Activated B cell treated with CpG ODN at 0.5 μM for 24 hours (primary cell): ENCODE data around the gene WFDC9. TPM values are rescaled to one million over a fixed set of nuclear protein-coding genes. Genes with fewer than 3 reads are reported as not detected.

Experiments
- ATAC-seq: fragments of 200-7000 bp; cut with Tn5 transposase; one replicate; pipeline ENCODE4 v1.10.0; 2021; ENCODE audit warnings: low read depth, mild to moderate bottlenecking, moderate library complexity
- CTCF ChIA-PET: fragments of 350-600 bp; sonication (Branson Sonifier 250); formaldehyde crosslinking; loops from one replicate; lab custom pipeline; 2021; ENCODE audit warnings: antibody characterized with exemption; lab: Charles Lee
- POLR2A ChIA-PET: fragments of 350-600 bp; sonication (Branson Sonifier 250); formaldehyde crosslinking; loops from one replicate; lab custom pipeline; 2021; ENCODE audit warnings: antibody characterized with exemption; lab: Charles Lee
- DNase-seq: peaks from one replicate; pipeline ENCODE4 v3.0.0; 2022
- H3K27ac Mint-ChIP-seq: one replicate; pipeline ENCODE4 v1.8.0; 2020; ENCODE audit warnings: mixed read lengths
- H3K27me3 Mint-ChIP-seq: one replicate; pipeline ENCODE4 v1.8.0; 2021; ENCODE audit warnings: mixed read lengths
- H3K36me3 Mint-ChIP-seq: one replicate; pipeline ENCODE4 v1.8.0; 2021; ENCODE audit warnings: low read depth, mixed read lengths
- H3K4me1 Mint-ChIP-seq: one replicate; pipeline ENCODE4 v1.8.0; 2021; ENCODE audit warnings: mixed read lengths
- H3K4me3 Mint-ChIP-seq: one replicate; pipeline ENCODE4 v1.8.0; 2020; ENCODE audit warnings: mild to moderate bottlenecking, mixed read lengths
- H3K9me3 Mint-ChIP-seq: one replicate; pipeline ENCODE4 v1.8.0; 2020; ENCODE audit warnings: mixed read lengths
- intact Hi-C: fragments of 100-400 bp; cut with micrococcal nuclease; formaldehyde crosslinking; loops from one replicate; pipeline ENCODE4 v1.15.1; 2024
- total RNA-seq: library from RNA; stranded (reverse); gene quantifications from 2 replicates; pipeline ENCODE4 v1.2.3, GENCODE V29; 2022
- TF ChIP-seq, protein P1 (sequence below): fragments of 200-600 bp; IDR thresholded peaks from one replicate; pipeline ENCODE4 v1.8.0; 2022; ENCODE audit warnings: antibody characterized with exemption, mild to moderate bottlenecking

WFDC9 gene
- total RNA-seq, 1 donor from 2014 or later, result not detected

DNA sequence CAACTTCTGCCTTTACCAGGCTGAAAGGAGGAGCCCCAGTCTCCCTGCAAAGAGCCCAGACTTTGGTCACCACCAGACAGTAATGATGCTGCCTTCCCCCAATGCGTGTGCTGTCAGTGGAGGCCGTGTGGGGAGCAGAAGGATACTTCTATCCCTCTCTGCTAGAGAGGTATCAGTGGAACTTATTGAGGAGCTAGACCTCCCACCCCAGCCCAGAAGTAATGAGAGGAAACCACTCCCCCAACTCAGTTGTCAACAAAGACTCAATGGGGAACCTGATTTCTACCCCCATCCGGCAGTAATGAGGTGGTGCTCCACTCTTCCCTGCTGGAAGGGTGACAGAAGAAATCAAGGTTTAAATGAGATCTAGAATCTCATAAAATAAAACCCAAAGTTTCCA, 47.6 kb downstream of the WFDC9 start:
- Mint-ChIP-seq H3K4me1 (no peaks in the 10 kb centered on the region), H3K9me3 (no peaks in the 10 kb centered on the region), H3K36me3 (no peaks in the 10 kb centered on the region), H3K4me3 (no peak overlapping the region), H3K27ac (no peak overlapping the region), H3K27me3 (peaks cover 22% of the 10 kb centered on the region)
- POLR2A ChIA-PET, result no interaction called here
- CTCF ChIA-PET, result no interaction called here
- no peak for ATAC-seq
- intact Hi-C loops, result no loop called here
- no peak for DNase-seq
- TF ChIP-seq, protein P1, sequence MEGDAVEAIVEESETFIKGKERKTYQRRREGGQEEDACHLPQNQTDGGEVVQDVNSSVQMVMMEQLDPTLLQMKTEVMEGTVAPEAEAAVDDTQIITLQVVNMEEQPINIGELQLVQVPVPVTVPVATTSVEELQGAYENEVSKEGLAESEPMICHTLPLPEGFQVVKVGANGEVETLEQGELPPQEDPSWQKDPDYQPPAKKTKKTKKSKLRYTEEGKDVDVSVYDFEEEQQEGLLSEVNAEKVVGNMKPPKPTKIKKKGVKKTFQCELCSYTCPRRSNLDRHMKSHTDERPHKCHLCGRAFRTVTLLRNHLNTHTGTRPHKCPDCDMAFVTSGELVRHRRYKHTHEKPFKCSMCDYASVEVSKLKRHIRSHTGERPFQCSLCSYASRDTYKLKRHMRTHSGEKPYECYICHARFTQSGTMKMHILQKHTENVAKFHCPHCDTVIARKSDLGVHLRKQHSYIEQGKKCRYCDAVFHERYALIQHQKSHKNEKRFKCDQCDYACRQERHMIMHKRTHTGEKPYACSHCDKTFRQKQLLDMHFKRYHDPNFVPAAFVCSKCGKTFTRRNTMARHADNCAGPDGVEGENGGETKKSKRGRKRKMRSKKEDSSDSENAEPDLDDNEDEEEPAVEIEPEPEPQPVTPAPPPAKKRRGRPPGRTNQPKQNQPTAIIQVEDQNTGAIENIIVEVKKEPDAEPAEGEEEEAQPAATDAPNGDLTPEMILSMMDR, result no peak

DNA sequence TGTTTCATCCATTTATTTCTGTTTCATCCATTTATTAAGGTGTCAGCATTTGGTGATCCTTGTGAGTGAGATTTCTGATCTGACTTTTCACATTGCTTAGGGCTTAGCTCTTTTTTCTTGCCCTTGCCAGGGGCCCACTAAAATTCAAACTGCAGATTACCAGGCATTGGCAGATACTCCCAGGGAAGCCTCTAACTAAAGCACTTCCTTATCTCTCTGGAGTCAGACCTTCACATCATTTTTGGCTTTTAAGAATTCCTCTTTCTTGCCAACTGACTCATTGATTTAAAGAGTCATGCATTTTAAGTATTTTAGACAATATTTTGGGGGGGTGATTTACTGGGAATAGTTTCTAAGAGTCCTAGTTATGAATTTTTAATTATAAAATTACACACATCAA, 49.4 kb downstream of the WFDC9 start:
- Mint-ChIP-seq H3K4me1 (no peaks in the 10 kb centered on the region), H3K9me3 (no peaks in the 10 kb centered on the region), H3K36me3 (no peaks in the 10 kb centered on the region), H3K4me3 (no peak overlapping the region), H3K27ac (no peak overlapping the region), H3K27me3 (peaks cover 25% of the 10 kb centered on the region)
- POLR2A ChIA-PET, result no interaction called here
- intact Hi-C loops, result no loop called here
- DNase-seq (no peak), ATAC-seq (no peak)
- TF ChIP-seq, protein P1, result no peak
- CTCF ChIA-PET, result no interaction called here

DNA sequence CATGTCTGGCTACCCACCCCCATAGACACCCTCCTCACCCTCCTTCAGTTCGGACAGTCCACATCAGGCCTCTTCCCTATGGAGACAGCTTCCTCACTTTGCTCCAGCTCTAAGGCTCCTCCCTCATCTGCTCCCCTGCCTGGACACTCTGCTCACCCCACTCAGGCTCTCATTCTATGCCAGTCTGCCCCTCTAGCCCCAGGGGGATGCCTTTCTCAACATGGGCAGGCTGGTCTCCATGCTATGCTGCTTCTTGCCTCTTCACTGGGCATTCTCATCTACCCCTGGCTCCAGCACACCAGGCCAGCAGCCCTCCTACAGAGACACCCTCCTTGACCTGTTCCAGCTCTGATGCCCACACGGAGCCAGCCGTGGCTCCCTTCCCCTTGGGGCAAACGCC, 51.9 kb downstream of the WFDC9 start, which contains the start of gene WFDC8:
Gene WFDC8, minus strand, starts transcription at position 101 of the 400 bp plus-strand sequence. Its CDS starts 37 bp downstream, at position 64.
- no peaks in the 10 kb centered on the region for H3K36me3 Mint-ChIP-seq
- no peaks in the 10 kb centered on the region for H3K4me1 Mint-ChIP-seq
- TF ChIP-seq, protein P1, result no peak
- intact Hi-C loops, result no loop called here
- CTCF ChIA-PET, result no interaction called here
- H3K27me3 Mint-ChIP-seq, result peaks cover 28% of the 10 kb centered on the region
- no peak within 1 kb of the TSS for H3K27ac Mint-ChIP-seq
- H3K9me3 Mint-ChIP-seq, result no peaks in the 10 kb centered on the region
- ATAC-seq (no peak), DNase-seq (no peak)
- POLR2A ChIA-PET, result no interaction called here
- no peak within 1 kb of the TSS for H3K4me3 Mint-ChIP-seq

DNA sequence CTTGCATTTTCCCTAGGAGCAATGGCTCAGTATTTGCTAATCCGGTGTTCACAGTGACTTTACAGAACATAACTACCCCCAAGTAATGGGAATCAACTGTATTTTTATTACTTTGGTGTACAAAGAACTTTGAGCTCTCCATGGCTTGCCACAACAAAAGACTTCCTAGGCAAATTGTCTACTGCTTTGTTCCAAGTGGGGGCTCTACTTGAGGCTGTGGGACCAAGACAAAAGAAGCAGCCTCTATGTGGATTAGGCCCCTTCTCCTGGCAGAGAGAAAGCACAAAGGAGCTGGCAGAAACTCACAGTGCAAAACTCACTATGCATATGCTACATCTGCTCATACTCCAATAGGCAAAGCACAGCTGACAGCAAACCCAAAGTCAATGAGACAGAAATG, 52.9 kb downstream of the WFDC9 start:
- Mint-ChIP-seq H3K4me1 (no peaks in the 10 kb centered on the region), H3K4me3 (no peak overlapping the region), H3K9me3 (no peaks in the 10 kb centered on the region), H3K36me3 (no peaks in the 10 kb centered on the region), H3K27ac (no peak overlapping the region), H3K27me3 (peaks cover 26% of the 10 kb centered on the region)
- intact Hi-C loops, result no loop called here
- CTCF ChIA-PET, result no interaction called here
- POLR2A ChIA-PET, result no interaction called here
- ATAC-seq (no peak), DNase-seq (no peak)
- TF ChIP-seq, protein P1, result no peak

- Mint-ChIP-seq H3K36me3 (no peaks in the 10 kb centered on the region), H3K9me3 (no peaks in the 10 kb centered on the region)
- intact Hi-C loops, result no loop called here
Measured at GRCh38 chr20:45576995-45577394, 54.1 kb downstream of the WFDC9 start.

More at GRCh38 chr20:45576995-45577394, 54.1 kb downstream of the WFDC9 start:
- Mint-ChIP-seq H3K4me3 (no peak overlapping the region), H3K27ac (no peak overlapping the region), H3K4me1 (no peaks in the 10 kb centered on the region), H3K27me3 (peaks cover 25% of the 10 kb centered on the region)
- ATAC-seq (no peak), DNase-seq (no peak)
- TF ChIP-seq, protein P1, result no peak
- CTCF ChIA-PET, result no interaction called here
- POLR2A ChIA-PET, result no interaction called here
